Rectal smooth muscle tissue (tissue), 1 donor: ENCODE measurements around the gene AQP4.

Source experiments
- H3K27ac ChIP-seq: one replicate; pipeline ENCODE4 v1.7.0; 2013; ENCODE audit warnings: low read depth, low read length, inconsistent platforms
- H3K27me3 ChIP-seq: one replicate; pipeline ENCODE4 v1.7.0; 2013; ENCODE audit warnings: low read length; ENCODE audit not compliant: control insufficient read depth, insufficient read depth
- H3K36me3 ChIP-seq: one replicate; pipeline ENCODE4 v1.7.0; 2013; ENCODE audit warnings: low read length; ENCODE audit not compliant: control insufficient read depth, insufficient read depth
- H3K4me1 ChIP-seq: one replicate; pipeline ENCODE4 v1.7.0; 2013; ENCODE audit warnings: low read length; ENCODE audit not compliant: control insufficient read depth, insufficient read depth
- H3K4me3 ChIP-seq: one replicate; pipeline ENCODE4 v1.7.0; 2013; ENCODE audit warnings: low read length
- H3K9ac ChIP-seq: one replicate; pipeline ENCODE4 v1.7.0; 2013; ENCODE audit warnings: low read length

AQP4 gene

GRCh38 chr18:26865557-26865956 lies at the start of gene AQP4:
Gene AQP4 (minus strand): TSS chr18:26865707. CDS start chr18:26865689, 18 bp downstream.
- Histone ChIP-seq H3K27me3 (no peaks in the 10 kb centered on the region), H3K36me3 (no peaks in the 10 kb centered on the region), H3K9ac (no peak within 1 kb of the TSS), H3K27ac (no peak within 1 kb of the TSS), H3K4me1 (peaks cover 6% of the 10 kb centered on the region), H3K4me3 (no peak within 1 kb of the TSS)

GRCh38 chr18:26911840-26912239 lies 46.3 kb upstream of the AQP4 start:
- Histone ChIP-seq H3K9ac (no peak overlapping the region), H3K27me3 (no peaks in the 10 kb centered on the region), H3K4me3 (no peak overlapping the region), H3K36me3 (no peaks in the 10 kb centered on the region), H3K4me1 (no peaks in the 10 kb centered on the region), H3K27ac (no peak overlapping the region)

GRCh38 chr18:26909599-26910290 lies 44.2 kb upstream of the AQP4 start:
- H3K36me3 ChIP-seq: no peaks in the 10 kb centered on the region
- no peaks in the 10 kb centered on the region for H3K27me3 ChIP-seq
- no peak overlapping the region for H3K27ac ChIP-seq
- no peaks in the 10 kb centered on the region for H3K4me1 ChIP-seq
- no peak overlapping the region for H3K4me3 ChIP-seq
- no peak overlapping the region for H3K9ac ChIP-seq

DNA sequence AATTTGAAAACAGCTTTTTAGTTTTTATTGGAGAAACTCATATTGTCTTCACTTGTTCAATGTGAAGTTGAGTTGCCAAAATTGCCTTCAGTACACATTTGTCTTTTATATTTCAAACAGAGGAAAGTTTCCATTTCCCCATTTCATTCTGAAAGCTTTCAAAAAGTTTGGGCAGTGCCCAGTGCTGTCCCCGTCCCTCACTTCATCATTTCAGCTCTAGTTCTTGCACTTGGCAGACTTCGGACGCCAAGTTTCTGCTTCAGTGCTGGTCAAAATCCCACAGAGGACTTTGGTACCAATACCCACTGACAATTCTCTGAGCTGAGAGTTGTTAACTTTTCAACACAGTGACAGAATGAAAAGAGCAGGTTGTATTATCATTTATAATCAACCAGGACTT lies 43.4 kb upstream of the AQP4 start:
- no peak overlapping the region for H3K27ac ChIP-seq
- H3K9ac ChIP-seq: no peak overlapping the region
- H3K4me3 ChIP-seq: no peak overlapping the region

DNA sequence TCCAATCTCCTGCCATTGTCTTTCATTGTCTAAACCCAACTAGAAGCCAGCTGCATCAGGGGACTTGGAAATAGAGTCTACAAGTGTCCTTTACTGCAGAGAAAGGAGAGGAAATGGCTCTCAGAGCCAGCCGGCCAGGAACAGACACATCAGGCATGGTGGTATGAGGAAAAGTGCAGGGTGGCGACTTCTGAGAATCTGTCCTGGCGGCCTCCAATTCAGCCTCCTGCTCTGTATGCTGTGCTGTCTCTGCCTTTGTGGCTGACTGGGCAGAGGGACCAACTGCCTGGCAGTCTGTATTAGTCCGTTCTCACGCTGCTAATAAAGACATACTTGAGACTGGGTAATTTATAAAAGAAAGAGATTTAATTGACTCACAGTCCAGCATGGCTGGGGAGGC lies 36.8 kb upstream of the AQP4 start:
- Histone ChIP-seq H3K27me3 (no peaks in the 10 kb centered on the region), H3K4me3 (no peak overlapping the region), H3K9ac (no peak overlapping the region), H3K36me3 (no peaks in the 10 kb centered on the region), H3K27ac (no peak overlapping the region), H3K4me1 (no peaks in the 10 kb centered on the region)

More for the DNA sequence above, 43.4 kb upstream of the AQP4 start:
- Histone ChIP-seq H3K27me3 (no peaks in the 10 kb centered on the region), H3K36me3 (no peaks in the 10 kb centered on the region), H3K4me1 (no peaks in the 10 kb centered on the region)

- Histone ChIP-seq H3K4me3 (no peak overlapping the region), H3K27ac (no peak overlapping the region), H3K36me3 (no peaks in the 10 kb centered on the region), H3K9ac (no peak overlapping the region), H3K4me1 (no peaks in the 10 kb centered on the region), H3K27me3 (no peaks in the 10 kb centered on the region)
Measured at GRCh38 chr18:26901020-26901419, 35.5 kb upstream of the AQP4 start.

DNA sequence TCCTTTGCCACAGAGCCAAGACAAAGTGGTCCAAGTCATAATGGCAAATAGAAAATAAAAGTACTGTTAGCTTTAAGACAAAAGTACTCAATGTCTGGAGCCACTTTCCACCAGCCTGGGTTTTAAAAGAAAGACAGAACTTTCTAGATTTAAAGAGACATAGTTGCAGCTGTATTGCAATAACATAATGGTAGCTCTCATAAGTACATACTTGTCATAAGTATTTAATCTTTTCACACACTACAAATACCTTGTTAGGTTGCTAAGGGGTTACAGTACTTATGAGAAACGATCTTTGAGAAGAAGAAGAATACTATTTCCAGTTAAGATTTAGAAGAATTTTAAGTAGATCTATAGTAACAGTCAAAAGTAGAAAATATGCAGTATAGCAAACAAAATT lies 28.9 kb upstream of the AQP4 start:
- Histone ChIP-seq H3K9ac (no peak overlapping the region), H3K36me3 (no peaks in the 10 kb centered on the region), H3K27me3 (no peaks in the 10 kb centered on the region), H3K27ac (no peak overlapping the region), H3K4me3 (no peak overlapping the region), H3K4me1 (no peaks in the 10 kb centered on the region)

DNA sequence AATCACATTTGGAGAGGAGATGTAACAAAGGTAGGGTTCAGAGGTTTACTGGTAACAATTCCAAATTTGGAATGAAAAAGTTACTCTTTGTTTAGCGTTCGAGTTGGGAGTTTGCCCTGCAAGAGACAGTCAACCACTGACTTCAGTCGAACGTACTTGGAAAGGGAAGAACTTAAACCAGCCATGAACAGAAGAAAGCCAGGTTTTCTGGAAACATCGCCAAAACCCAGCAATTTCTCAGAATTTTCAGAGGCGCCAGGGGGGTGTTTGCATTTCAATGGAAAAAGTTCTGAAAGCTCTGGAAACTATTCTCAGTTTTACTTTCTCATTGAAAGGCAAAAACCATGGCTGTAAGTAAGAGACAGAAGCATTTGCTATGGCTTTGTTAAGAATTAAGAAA lies 28.5 kb upstream of the AQP4 start:
- no peak overlapping the region for H3K9ac ChIP-seq
- no peaks in the 10 kb centered on the region for H3K36me3 ChIP-seq
- no peak overlapping the region for H3K27ac ChIP-seq
- no peak overlapping the region for H3K4me3 ChIP-seq
- H3K27me3 ChIP-seq: no peaks in the 10 kb centered on the region
- H3K4me1 ChIP-seq: no peaks in the 10 kb centered on the region

DNA sequence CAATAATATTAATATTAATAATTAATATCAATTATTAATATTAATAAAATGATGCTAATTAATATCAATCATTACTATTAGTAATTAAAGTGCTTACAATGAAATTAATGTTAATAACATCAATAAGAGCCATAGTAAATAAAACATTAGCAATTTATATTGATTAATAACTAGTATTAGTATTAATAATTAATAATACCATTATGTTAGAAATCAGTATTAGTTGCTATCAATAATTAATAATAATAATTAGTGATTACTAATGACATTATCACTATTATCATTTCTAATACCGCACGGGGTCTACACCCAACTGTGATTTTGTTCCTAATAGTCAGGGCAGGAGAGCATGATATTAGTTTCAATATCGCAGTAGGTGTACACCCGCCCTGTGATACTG lies 22.8 kb upstream of the AQP4 start:
- no peaks in the 10 kb centered on the region for H3K27me3 ChIP-seq
- H3K4me3 ChIP-seq: no peak overlapping the region
- H3K4me1 ChIP-seq: no peaks in the 10 kb centered on the region
- no peaks in the 10 kb centered on the region for H3K36me3 ChIP-seq
- no peak overlapping the region for H3K27ac ChIP-seq
- H3K9ac ChIP-seq: no peak overlapping the region

DNA sequence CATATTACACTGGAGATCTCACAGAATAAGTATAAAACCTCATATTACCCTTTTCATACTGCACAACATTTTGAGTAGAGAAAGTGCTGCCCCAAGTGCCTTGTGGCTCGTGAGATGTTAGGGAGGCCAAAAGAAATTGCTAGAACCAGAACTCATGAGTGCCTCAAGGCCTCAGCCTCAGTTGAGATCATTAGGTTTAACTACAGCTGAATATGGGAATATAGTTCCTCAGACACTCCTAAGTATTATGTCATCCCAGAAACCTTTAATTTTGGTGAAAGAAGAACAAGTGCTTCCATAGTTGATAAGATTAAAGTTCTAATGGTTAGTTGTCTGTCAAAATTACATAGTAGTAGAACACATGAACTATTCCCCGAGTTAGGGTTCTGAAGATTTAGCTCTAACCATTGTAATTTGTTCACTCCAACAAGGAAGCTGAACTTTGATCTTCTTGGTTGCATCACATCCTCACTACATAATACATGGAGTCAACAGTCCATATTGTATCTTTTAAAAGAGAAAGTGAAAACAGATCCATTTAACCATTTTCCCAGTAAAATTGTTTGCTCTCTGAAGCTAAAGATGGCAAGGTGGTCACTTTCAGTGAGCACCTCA lies 9.6 kb upstream of the AQP4 start:
- no peaks in the 10 kb centered on the region for H3K4me1 ChIP-seq
- H3K36me3 ChIP-seq: no peaks in the 10 kb centered on the region
- no peaks in the 10 kb centered on the region for H3K27me3 ChIP-seq
- H3K4me3 ChIP-seq: no peak overlapping the region
- H3K27ac ChIP-seq: no peak overlapping the region
- no peak overlapping the region for H3K9ac ChIP-seq

DNA sequence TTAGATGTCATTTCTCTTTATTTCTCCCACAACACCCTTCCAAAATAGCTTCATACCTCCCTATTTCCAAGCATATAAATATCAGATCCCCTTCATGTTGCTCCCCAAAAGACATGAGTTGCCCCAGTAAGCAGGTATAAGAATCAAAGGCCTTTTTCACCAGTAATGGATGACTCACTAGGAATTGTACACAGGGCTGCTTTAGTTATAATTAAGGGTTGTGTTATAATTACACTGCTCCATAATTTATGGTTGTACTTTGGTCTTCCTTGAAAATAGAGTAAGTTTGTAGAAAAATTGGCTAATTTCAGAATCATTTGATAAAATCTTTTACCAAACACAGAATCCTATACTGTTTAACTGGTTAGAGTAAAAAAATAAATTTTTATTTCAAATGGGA lies 8.8 kb upstream of the AQP4 start:
- no peak overlapping the region for H3K9ac ChIP-seq
- peaks cover 4% of the 10 kb centered on the region for H3K4me1 ChIP-seq
- H3K4me3 ChIP-seq: no peak overlapping the region
- H3K27me3 ChIP-seq: no peaks in the 10 kb centered on the region
- no peaks in the 10 kb centered on the region for H3K36me3 ChIP-seq
- H3K27ac ChIP-seq: no peak overlapping the region

DNA sequence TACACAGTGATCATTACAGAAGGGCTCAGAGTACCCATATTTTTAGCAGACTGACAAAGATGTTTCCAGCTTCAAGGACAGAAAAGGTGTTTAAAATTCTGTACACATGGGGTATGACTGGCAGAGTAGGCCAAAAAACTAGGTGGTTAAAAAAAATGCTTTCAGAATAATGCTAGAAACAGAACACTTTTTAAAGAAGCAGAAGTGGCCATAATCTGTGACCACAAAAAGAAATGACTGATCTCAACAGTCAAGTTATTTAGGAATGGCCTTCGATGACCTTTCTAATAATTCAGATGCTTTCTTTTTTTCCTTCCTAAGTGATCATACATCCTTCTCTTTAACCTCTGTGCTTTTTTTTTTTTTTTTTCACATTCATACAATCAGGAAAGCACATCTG lies 4.1 kb upstream of the AQP4 start:
- H3K9ac ChIP-seq: no peak overlapping the region
- peaks cover 6% of the 10 kb centered on the region for H3K4me1 ChIP-seq
- no peak overlapping the region for H3K4me3 ChIP-seq
- H3K36me3 ChIP-seq: no peaks in the 10 kb centered on the region
- H3K27ac ChIP-seq: no peak overlapping the region
- H3K27me3 ChIP-seq: no peaks in the 10 kb centered on the region

DNA sequence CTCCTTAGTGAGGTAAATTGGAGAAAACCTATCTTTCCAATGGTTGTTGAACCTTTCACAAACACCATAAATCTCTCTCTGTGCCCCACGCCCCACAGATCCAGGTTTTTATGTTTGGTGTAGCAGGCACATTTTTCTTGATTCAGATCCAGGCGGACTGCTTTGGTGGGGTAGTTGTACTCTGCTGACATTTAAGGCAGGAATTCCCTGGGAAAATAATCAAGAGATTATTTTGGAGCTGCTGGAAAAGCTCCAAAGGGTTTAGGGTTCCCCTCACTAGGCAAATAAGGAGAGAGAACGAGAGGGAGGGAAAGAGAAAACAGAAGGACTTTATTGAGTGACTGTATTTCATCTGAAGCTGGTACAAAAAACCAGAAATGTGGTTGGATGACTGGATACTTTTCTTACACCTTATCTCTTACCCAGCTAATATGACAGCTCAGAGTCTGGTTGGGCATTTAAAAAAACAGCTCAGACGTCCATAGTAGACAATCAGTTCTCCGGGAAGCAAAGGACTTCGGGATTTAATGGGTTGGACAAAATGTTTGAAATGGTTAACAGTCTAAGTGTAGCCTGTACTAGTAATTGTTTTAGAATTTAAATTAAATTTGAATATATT lies 3.6 kb upstream of the AQP4 start:
- Histone ChIP-seq H3K27ac (no peak overlapping the region), H3K9ac (no peak overlapping the region), H3K4me3 (no peak overlapping the region), H3K27me3 (no peaks in the 10 kb centered on the region), H3K36me3 (no peaks in the 10 kb centered on the region), H3K4me1 (peaks cover 6% of the 10 kb centered on the region)
